GM21526 (cell line): ENCODE data around the gene ADIPOR1.
"Not testable (repeated sequence)": the region's sequence is repeated elsewhere in the genome, so short reads cannot be mapped to it uniquely, and the experiment has no call there.

Experiments used
- ATAC-seq: cut with Tn5 transposase; IDR thresholded peaks from one replicate; pipeline ENCODE4 v1.9.1; 2021; ENCODE audit warnings: moderate library complexity; ENCODE audit not compliant: unreplicated experiment, low FRiP score

ADIPOR1 gene

DNA sequence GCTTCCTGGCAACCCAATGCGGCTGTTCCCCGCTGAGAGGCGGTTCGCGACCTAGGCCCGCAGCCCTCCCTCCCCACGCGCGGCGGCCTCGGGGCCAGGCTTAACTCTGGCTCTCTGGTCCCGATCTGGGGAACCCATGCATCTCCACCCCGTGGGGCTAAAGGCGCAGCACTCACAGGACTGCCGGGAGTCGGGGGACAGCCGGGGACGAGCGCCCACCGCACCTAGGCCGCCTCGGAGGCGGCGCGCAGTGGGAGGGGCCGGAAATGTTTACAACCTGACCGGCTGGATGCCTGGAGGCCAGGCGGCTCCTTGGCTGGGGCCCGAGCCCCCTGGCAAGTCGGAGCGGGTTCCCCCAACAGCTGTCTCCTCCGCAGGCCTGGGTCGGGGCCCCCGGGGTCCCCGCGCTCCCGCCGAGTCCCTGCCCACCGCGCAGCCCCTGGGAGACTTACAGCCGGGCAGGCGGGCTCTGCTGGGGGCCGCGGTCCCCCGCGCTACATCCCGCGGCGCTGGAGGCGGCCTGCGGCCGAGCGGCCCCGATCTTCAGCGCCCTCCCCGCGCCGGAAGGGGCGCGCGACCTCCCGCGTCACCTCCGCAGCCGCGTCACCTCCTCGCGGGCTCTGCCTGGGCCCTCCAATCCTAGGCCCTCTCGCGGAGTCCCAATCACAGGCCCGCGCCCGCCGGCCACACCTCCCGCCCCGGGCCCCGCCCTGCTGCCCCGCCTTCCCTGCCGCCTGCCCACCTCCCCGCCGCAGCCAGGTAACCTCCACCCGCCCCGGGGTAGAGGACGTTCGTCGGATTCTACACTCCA, at the start of gene ADIPOR1:
TSS of gene ADIPOR1 (minus strand) at position 580 of the 811 bp plus-strand sequence. CDS start 7,242 bp downstream, outside the sequence.
- peak; percentile 93 for ATAC-seq

- peak; percentile 89 for ATAC-seq
These were observed 49.1 kb upstream of the ADIPOR1 start, which contains the start of gene TMEM183A for GRCh38 chr1:203006948-203007871. TSS of gene TMEM183A (plus strand) at chr1:203007374. CDS start at chr1:203007466, 92 bp downstream.

DNA sequence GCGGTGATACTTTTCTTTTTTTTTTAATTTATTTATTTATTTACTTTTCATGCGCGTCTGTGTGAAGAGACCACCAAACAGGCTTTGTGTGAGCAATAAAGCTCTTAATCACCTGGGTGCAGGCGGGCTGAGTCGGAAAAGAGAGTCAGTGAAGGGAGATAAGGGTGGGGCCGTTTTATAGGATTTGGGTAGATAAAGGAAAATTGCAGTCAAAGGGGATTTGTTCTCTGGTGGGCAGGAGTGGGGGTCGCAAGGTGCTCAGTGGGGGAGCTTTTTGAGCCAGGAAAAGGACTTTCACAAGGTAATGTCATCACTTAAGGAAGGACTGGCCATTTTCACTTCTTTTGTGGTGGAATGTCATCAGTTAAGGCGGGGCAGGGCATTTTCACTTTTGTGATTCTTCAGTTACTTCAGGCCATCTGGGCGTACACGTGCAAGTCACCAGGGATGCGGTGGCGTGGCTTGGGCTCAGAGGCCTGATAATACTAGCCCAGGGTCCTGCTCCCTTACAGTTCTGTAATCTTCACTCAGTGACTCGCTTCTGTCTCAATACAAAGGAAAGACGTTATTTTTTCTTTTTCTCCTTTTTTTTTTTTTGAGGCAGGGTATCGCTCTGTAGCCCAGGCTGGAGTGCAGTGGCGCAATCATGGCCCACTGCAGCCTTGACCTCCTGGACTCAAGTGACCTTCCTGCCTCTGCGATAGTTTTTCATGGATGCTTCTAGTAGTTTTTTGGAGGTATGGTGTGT, 47.5 kb upstream of the ADIPOR1 start:
- ATAC-seq, result not testable (repeated sequence)

DNA sequence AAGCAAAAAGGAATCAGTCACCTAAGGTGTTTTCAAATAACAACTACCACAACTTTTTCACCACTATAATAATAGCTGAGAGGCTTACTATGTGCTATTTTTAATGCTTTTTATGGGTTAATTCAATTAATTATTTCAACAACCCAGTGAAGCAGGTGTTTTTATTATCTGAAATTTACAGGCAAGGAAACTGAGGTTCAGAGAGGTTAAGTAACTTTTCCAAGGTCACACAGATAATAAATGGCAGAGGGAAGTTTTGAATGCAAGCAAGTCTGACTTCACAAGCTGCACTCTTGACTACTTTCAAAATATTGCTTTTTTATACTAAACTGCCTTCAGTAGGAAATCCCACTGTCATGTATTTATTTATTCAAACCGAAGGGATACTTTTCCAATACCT, 44.8 kb upstream of the ADIPOR1 start:
- ATAC-seq, result no peak

DNA sequence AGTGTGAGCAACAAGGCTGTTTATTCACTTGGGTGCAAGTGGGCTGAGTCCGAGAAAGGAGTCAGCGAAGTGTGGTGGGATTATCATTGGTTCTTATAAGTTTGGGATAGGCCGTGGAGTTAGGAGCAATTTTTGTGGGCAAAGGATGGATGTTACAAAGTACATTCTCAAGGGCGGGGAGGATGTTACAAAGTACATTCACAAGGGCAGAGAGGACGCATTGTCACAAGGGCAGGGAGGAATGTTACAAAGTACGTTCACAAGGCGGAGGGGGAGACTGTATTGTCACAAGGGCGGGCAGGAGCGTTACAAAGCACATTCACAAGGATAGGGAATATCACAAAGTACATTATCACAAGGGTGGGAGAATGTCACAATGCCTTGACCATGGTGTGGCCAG, 43.9 kb upstream of the ADIPOR1 start:
- ATAC-seq, result no peak

DNA sequence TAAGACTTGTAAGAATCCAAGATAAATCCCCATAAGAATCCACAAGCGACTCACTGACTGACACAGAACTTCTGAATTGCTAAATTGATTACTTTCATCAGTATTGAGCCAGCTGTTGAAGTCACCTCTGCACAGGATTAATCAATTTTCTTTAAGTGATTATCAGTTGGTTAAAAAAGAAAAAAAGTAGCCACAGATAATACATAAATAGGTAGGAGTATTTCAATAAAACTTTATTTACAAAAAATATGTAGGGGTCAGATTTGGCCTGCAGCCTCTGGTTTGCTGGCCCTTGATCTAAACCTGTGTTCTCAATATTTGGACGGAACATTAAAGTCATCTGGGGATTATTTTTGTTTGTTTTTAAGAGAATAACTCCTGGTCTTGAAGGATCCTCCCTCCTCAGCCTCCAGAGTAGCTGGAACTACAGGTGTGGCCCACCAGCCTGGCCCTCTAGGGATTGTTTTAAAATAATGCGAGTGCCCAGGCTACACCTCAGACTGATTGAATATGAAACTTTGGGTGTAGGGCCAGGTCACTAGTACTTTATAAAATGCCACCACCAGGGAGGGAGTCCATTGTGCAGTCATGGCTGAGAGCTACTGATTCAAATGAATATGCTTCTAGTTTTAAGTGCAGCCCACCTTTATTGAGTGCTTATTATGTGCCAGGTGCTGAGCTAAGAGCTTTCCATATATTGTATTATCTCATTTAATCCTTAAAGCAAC, 42.3 kb upstream of the ADIPOR1 start:
- ATAC-seq, result no peak

GRCh38 chr1:202998836-202999750, 41.0 kb upstream of the ADIPOR1 start:
- ATAC-seq, result no peak

DNA sequence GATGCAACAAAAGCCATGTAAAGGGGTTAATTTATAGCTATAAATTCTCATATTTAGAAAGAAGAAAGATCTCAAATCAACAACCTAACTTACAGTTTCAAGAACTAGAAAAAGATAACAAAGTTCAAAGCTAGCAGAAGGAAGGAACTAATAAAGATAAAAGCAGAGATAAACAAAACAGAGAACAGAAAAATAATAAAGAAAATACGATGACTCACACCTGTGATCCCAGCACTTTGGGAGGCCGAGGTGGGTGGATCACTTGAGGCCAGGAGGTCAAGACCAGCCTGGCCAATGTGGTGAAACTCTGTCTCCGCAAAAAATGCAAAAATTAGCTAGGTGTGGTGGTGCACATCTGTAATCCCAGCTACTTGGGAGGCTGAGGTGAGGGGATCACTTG, 36.6 kb upstream of the ADIPOR1 start:
- ATAC-seq, result no peak

GRCh38 chr1:202991112-202991511, 33.0 kb upstream of the ADIPOR1 start:
- ATAC-seq, result no peak

DNA sequence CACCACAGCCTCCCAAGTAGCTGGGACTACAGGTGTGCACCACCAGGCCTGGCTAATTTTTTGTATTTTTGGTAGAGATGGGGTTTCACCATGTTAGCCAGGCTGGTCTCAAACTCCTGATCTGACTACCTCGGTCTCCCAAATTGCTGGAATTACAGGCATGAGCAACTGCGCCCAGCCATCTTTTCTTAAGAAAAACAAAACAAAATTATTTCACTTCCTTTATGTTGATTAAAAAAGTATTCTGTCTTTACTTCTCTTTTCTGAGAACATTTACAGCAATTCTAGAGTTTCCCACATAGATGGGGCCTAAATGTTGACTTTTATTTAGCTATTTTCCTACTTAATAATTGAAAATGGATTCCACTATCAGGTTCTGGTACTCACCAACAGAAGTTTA, 31.8 kb upstream of the ADIPOR1 start:
- no peak for ATAC-seq

GRCh38 chr1:202987922-202988583, 29.9 kb upstream of the ADIPOR1 start:
- no peak for ATAC-seq

GRCh38 chr1:202987255-202987654, 29.1 kb upstream of the ADIPOR1 start:
- ATAC-seq, result no peak

DNA sequence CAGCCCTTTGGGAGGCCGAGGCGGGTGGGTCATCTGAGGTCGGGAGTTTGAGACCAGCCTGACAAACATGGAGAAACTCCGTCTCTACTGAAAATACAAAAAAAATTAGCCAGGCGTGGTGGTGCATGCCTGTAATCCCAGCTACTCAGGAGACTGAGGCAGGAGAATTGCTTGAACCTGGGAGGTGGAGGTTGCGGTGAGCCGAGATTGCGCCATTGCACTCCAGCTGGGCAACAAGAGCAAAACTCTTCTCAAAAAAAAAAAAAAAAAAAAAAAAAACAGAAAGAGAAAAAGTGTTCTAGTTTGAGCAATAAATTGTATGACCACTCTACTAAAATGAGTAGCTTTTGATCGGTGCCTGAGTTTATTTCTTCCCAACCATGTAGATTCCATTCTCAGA, 28.0 kb upstream of the ADIPOR1 start:
- not testable (repeated sequence) for ATAC-seq

- no peak for ATAC-seq
These were observed 24.8 kb upstream of the ADIPOR1 start for GRCh38 chr1:202982715-202983430.

- no peak for ATAC-seq
These were observed 23.8 kb upstream of the ADIPOR1 start for GRCh38 chr1:202981939-202982338.

DNA sequence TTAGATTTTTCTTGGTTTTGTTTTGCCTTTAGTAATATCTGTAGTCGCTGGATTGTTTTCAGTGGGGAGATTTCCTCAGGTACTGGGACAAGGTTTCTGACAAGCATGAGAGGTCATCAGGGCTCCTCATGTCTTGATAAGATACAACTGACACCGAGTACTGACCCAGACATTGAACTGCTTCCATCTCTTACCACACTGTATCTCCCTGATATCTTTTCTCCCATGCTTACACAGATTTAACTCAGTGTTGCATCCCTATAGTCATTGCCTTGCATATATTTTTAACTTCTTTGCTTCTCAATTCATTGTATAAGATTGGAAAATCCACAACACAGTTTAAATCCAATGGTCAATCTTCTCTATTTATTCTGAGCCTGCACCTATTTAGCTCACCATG, 21.3 kb upstream of the ADIPOR1 start:
- ATAC-seq, result no peak

- no peak for ATAC-seq
These were observed 18.5 kb upstream of the ADIPOR1 start for GRCh38 chr1:202976633-202977032.

- no peak for ATAC-seq
These were observed 16.7 kb upstream of the ADIPOR1 start for GRCh38 chr1:202974856-202975255.
